Muscle layer of duodenum (tissue), 2 donors: ENCODE results near the gene BRD9.
"Not testable (repeated sequence)": the region's sequence is repeated elsewhere in the genome, so short reads cannot be mapped to it uniquely, and the experiment has no call there.

Experiments
- H3K27ac ChIP-seq: one replicate; pipeline ENCODE4 v1.7.0; 2013; ENCODE audit warnings: mild to moderate bottlenecking, low read length
- H3K27me3 ChIP-seq: one replicate; pipeline ENCODE4 v1.7.0; 2013; ENCODE audit warnings: low read depth, mild to moderate bottlenecking, control low read depth, low read length
- H3K36me3 ChIP-seq, 2 donors: one replicate each; pipeline ENCODE4 v1.7.0; 2013; ENCODE audit warnings: low read length in 2 of 2, control low read depth in 1 of 2, mild to moderate bottlenecking in 1 of 2; ENCODE audit not compliant: insufficient read depth in 2 of 2, control insufficient read depth in 1 of 2
- H3K4me1 ChIP-seq, 2 donors: one replicate each; pipeline ENCODE4 v1.7.0; 2013; ENCODE audit warnings: low read length in 2 of 2, mild to moderate bottlenecking in 2 of 2, control low read depth in 1 of 2, moderate library complexity in 1 of 2; ENCODE audit not compliant: insufficient read depth in 2 of 2, control insufficient read depth in 1 of 2
- H3K4me3 ChIP-seq, 2 donors: one replicate each; pipeline ENCODE4 v1.7.0; 2013; ENCODE audit warnings: low read length in 2 of 2, low read depth in 1 of 2, mild to moderate bottlenecking in 1 of 2
- H3K9me3 ChIP-seq, 2 donors: one replicate each; pipeline ENCODE4 v1.7.0; 2013; ENCODE audit warnings: low read length in 2 of 2, control low read depth in 1 of 2, mild to moderate bottlenecking in 1 of 2; ENCODE audit not compliant: control insufficient read depth in 1 of 2
- donor health status: healthy.

BRD9 gene

GRCh38 chr5:825544-825943, 67.1 kb downstream of the BRD9 start:
- not testable (repeated sequence) for H3K36me3 ChIP-seq, H3K27ac ChIP-seq, H3K27me3 ChIP-seq, H3K9me3 ChIP-seq, H3K4me3 ChIP-seq, H3K4me1 ChIP-seq

DNA sequence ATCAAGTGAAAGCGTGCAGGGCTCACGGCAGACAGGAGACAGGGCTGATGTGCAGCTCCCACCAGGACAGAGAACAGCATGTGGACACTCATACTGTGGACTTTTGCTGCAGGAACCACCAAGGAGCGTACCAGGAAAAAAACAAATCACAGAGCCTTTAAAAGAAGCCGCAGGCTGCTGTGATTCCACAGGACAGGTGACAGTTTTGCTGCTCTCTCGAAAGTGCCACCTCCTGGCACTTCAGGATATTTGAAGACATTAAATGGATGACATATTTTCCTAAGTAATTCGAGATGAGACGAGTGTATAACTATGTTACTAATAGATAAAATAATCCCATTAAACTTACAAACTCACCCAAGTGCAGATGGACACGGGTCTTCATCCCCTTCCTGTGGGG, 71.1 kb downstream of the BRD9 start:
- no peak overlapping the region for H3K27ac ChIP-seq
- H3K27me3 ChIP-seq = no peaks in the 10 kb centered on the region
- H3K36me3 ChIP-seq = peaks cover 0 to 4% of the 10 kb centered on the region in 2 donors
- H3K9me3 ChIP-seq = no peaks in the 10 kb centered on the region
- H3K4me3 ChIP-seq = no peak overlapping the region
- H3K4me1 ChIP-seq = no peaks in the 10 kb centered on the region

DNA sequence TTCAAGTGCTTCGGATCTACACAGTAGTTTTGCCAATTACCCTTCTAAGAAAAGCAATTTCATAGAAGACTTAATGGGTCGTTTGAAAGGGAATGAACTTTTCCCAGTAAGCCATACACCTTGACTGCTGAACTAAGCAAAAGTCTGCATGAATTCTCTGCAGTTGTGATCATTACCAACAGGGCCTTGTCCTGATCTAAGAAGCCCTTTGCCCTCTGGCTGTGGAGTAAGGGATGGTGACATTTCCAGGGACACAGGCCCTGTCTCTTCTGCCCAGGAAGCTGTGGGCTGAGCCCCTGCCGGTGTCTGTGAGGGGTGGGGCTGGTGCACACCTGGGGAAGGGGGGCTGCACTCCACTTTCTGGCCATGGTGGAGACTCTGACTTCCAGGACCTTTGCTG, 72.4 kb downstream of the BRD9 start:
- H3K9me3 ChIP-seq = no peaks in the 10 kb centered on the region
- no peaks in the 10 kb centered on the region for H3K4me1 ChIP-seq
- H3K36me3 ChIP-seq = peaks cover 0 to 4% of the 10 kb centered on the region in 2 donors
- H3K27me3 ChIP-seq = no peaks in the 10 kb centered on the region
- H3K27ac ChIP-seq = no peak overlapping the region
- no peak overlapping the region for H3K4me3 ChIP-seq

DNA sequence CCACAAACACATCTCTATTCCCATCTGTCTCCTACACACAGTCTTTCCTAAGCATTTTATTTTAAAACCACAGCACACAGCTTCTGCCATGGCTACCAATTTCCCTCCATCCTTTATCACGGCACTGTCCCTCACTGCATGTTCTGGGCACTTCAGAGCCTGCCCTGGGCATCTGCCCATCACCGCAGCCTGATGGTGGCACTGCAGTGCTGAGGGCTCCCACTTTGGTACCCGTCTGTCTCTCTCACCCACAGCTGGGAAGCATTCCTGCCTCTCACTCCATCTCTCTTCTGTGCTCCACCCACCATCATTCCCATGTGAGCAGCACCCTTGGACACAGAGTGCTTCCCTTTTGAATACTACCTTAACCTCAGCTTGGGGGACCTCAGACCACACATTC, 73.5 kb downstream of the BRD9 start:
- H3K4me1 ChIP-seq = no peaks in the 10 kb centered on the region
- no peak overlapping the region for H3K4me3 ChIP-seq
- H3K36me3 ChIP-seq = no peaks in the 10 kb centered on the region
- no peaks in the 10 kb centered on the region for H3K9me3 ChIP-seq
- no peaks in the 10 kb centered on the region for H3K27me3 ChIP-seq
- no peak overlapping the region for H3K27ac ChIP-seq

- H3K36me3 ChIP-seq = no peaks in the 10 kb centered on the region
- H3K4me1 ChIP-seq = no peaks in the 10 kb centered on the region
- H3K27ac ChIP-seq = no peak overlapping the region
- no peaks in the 10 kb centered on the region for H3K27me3 ChIP-seq
- H3K4me3 ChIP-seq = no peak overlapping the region
- H3K9me3 ChIP-seq = no peaks in the 10 kb centered on the region
Measured at GRCh38 chr5:816176-816575, 76.4 kb downstream of the BRD9 start.

GRCh38 chr5:815449-815848, 77.2 kb downstream of the BRD9 start:
- Histone ChIP-seq H3K4me1 (no peaks in the 10 kb centered on the region), H3K9me3 (no peaks in the 10 kb centered on the region), H3K27ac (no peak overlapping the region), H3K36me3 (no peaks in the 10 kb centered on the region), H3K4me3 (no peak overlapping the region), H3K27me3 (no peaks in the 10 kb centered on the region)
